GM12891 (cell line): ENCODE measurements around the gene SRSF4.

Source experiments
- POLR2A ChIP-seq: IDR thresholded peaks from 2 replicates; pipeline ENCODE4 v1.6.1; 2011; ENCODE audit warnings: low read depth, low read length, control low read depth
- TAF1 ChIP-seq: IDR thresholded peaks from 2 replicates; pipeline ENCODE4 v1.6.1; 2011; ENCODE audit warnings: low read depth, low read length, control low read depth

DNA sequence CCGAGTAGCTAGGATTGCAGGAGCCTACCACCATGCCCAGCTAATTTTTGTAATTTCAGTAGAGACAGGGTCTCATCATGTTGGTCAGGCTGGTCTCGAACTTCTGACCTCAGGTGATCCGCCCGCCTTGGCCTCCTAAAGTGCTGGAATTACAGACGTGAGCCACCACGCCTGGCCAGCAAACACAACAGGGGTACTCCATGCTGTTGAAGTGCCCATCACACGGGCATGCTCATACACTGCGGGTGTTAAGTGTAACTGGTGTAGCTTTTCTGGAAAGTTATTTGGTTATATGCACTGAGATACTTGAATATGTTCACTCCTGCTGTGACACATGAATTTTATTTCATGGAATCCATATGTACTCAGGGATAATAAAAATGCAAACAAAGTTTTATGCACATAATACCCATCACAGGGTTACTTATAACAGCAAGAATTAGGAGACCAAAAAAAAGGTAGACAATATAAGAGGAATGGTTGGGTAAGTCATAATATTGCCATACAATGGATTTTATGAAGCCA lies 9.2 kb downstream of the SRSF4 start:
- no peak for TF ChIP-seq POLR2A
- no peak for TF ChIP-seq TAF1
